ENCODE results near the gene FANCC.

FANCC gene

GRCh38 chr9:95057101-95057500 lies 260.4 kb downstream of the FANCC start:
- Mint-ChIP-seq H3K27ac (peak overlapping the region; percentile 86 to 94 (median 90)), H3K4me1 (peaks cover 86% of the 10 kb centered on the region), H3K9me3 (no peaks in the 10 kb centered on the region), H3K4me3 (peak overlapping the region; percentile 16 to 59 (median 27)), H3K36me3 (ENCODE audit: low read depth) (peaks cover 23% of the 10 kb centered on the region), H3K27me3 (ENCODE audit: low read depth) (no peaks in the 10 kb centered on the region)
- TF ChIP-seq CTCF (IDR thresholded peaks at IDR 0.05; ENCODE audit: unreplicated experiment in 3 of 3), result no peak

- Mint-ChIP-seq H3K4me1 (peaks cover 75% of the 10 kb centered on the region), H3K9me3 (no peaks in the 10 kb centered on the region), H3K27me3 (ENCODE audit: low read depth) (no peaks in the 10 kb centered on the region), H3K36me3 (ENCODE audit: low read depth) (peaks cover 18% of the 10 kb centered on the region), H3K4me3 (peak overlapping the region; percentile 12 to 59 (median 44)), H3K27ac (peak overlapping the region; percentile 86 to 94 (median 90))
- no peak for TF ChIP-seq CTCF (IDR thresholded peaks at IDR 0.05; ENCODE audit: unreplicated experiment in 3 of 3)
Measured at GRCh38 chr9:95055851-95056551, 261.5 kb downstream of the FANCC start.

- peaks cover 16% of the 10 kb centered on the region for H3K36me3 Mint-ChIP-seq (ENCODE audit: low read depth)
- no peaks in the 10 kb centered on the region for H3K9me3 Mint-ChIP-seq
- no peaks in the 10 kb centered on the region for H3K27me3 Mint-ChIP-seq (ENCODE audit: low read depth)
- H3K4me3 Mint-ChIP-seq, result peak overlapping the region; percentile 28 to 59 (median 57)
- peaks cover 74% of the 10 kb centered on the region for H3K4me1 Mint-ChIP-seq
- TF ChIP-seq CTCF (IDR thresholded peaks at IDR 0.05; ENCODE audit: unreplicated experiment in 3 of 3), result no peak
- H3K27ac Mint-ChIP-seq, result peak overlapping the region; percentile 86 to 94 (median 90)
Measured at GRCh38 chr9:95055334-95055850, 262.1 kb downstream of the FANCC start.

GRCh38 chr9:95053611-95054570 lies 263.6 kb downstream of the FANCC start:
- TF ChIP-seq CTCF (IDR thresholded peaks at IDR 0.05; ENCODE audit: unreplicated experiment in 3 of 3), result no peak
- H3K27ac Mint-ChIP-seq, result peak overlapping the region in 2 of 3 experiments; percentile 33 to 54
- H3K27me3 Mint-ChIP-seq (ENCODE audit: low read depth), result peaks cover 7% of the 10 kb centered on the region
- H3K36me3 Mint-ChIP-seq (ENCODE audit: low read depth), result peaks cover 11% of the 10 kb centered on the region
- no peak overlapping the region for H3K4me3 Mint-ChIP-seq
- H3K9me3 Mint-ChIP-seq, result no peaks in the 10 kb centered on the region
- peaks cover 72% of the 10 kb centered on the region for H3K4me1 Mint-ChIP-seq

- H3K27me3 Mint-ChIP-seq (ENCODE audit: low read depth), result peaks cover 37% of the 10 kb centered on the region
- no peaks in the 10 kb centered on the region for H3K9me3 Mint-ChIP-seq
- peak overlapping the region; percentile 62 to 85 (median 79) for H3K27ac Mint-ChIP-seq
- no peak for TF ChIP-seq CTCF (IDR thresholded peaks at IDR 0.05; ENCODE audit: unreplicated experiment in 3 of 3)
- H3K36me3 Mint-ChIP-seq (ENCODE audit: low read depth), result peaks cover 12% of the 10 kb centered on the region
- H3K4me3 Mint-ChIP-seq, result peak overlapping the region; percentile 69 to 80 (median 76)
- peaks cover 43% of the 10 kb centered on the region for H3K4me1 Mint-ChIP-seq
Measured at GRCh38 chr9:95049761-95050160, 267.7 kb downstream of the FANCC start.

Data from nephron (organoid).